Activated CD4-positive, alpha-beta T cell treated with anti-CD3 and anti-CD28 coated beads for 1 hour (primary cell): ENCODE results near the gene H2AZ1.
"Not testable (repeated sequence)": the region's sequence is repeated elsewhere in the genome, so short reads cannot be mapped to it uniquely, and the experiment has no call there.

Experiments used
- DNase-seq: peaks from one replicate; pipeline ENCODE4 v3.0.0-alpha.2; 2020

H2AZ1 gene

DNA sequence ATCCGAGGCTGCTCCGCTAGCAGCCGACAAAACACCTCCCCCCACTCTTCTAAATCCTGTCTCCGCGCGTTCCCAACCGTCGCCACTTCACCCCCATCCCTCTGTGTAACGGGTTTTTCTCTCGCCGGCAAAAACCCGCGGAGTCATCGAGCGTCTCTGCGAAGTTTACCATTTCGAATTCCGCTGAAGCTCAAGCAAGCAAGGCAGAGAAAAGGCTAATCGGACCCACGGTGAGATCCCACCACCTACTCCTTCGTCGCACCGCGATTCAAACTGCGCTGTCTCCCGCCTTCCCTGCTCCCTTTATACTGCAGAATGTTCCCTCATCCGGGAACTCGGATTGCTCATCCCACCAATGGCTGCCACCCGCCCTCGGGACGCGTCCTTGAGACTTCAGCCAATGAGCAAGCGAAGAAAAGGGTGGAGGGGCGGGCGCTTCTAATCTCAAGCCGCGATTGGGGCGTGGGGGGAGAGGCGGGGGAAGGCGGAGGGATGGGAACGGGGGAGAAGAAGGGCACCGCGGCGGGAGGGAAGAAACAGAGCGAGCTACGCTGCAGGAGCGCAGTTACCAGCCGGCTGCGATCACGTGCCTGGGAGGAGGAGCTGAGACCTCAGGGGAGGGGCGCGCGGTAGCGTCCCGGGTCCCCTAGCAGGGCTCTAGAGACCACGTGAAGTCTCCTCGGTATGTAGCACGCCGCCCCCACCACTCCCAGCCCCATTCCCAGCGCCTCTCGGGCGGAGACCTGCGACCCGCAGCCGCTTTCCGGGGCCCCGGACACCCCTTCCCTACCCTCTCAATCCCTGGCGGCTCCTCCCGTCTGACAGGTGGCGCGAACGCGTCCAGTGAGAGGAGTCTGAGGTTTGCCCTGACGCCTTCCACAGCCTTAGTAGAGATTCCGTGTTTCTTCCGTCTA lies at the start of gene H2AZ1:
Gene H2AZ1, minus strand, starts transcription at position 277 of the 914 bp plus-strand sequence. Its CDS starts 105 bp downstream, at position 172.
- DNase-seq: peak; percentile 95

DNA sequence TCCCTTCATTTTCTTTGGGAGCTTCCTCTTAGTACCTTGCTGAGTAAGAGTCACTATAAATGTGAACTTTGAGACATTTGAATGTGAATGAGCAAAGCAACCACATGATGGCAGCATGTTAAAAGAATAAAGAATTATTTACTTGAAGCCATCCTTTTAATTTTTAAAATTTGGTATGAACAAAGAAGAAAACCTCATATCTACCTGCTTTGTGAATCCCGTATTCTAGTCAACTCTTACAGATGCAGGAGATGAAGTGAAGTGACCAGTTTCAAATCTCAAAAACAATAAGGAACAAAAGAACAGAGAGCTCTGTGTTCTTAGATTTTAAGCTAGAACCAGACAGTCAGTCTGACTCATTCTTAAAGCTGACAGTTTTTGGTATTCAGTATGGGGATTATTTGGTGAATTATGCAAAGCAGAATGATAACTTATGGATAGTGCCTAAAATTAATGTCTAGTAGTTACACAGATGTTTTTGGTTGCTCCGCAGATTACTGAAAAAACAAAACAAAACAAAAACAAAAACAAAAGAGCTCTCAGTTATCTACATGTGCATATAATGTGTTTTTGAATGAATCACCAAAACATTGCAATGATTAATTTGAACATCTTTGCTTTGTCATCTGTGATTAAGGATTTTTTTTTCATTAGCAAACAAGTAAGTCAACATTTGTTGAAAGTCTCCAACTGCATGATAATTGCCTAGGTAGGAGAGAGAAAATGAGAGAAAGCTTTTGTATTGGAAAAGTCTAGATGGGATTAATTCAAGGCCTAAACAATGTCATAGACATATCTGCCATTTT lies 48.2 kb upstream of the H2AZ1 start:
- DNase-seq: no peak

DNA sequence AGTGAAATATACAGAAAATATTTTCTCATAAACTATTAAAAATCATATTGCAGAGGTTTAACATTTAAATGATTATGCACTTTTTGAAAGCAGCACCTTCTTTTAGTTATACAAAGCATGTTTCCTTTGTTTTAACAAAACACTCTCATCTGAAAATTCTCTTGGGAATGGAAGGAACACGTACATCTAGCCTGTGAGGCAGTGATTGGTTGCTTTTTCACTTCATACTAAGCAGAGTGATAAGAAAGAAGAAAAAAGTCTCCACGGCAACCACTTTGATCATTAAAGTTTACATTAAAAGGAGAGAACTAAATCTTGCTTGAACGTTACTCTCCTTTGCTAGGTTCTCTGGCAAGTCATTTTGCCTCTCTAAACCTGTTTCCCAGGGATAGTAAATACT lies 41.7 kb upstream of the H2AZ1 start:
- DNase-seq: no peak

DNA sequence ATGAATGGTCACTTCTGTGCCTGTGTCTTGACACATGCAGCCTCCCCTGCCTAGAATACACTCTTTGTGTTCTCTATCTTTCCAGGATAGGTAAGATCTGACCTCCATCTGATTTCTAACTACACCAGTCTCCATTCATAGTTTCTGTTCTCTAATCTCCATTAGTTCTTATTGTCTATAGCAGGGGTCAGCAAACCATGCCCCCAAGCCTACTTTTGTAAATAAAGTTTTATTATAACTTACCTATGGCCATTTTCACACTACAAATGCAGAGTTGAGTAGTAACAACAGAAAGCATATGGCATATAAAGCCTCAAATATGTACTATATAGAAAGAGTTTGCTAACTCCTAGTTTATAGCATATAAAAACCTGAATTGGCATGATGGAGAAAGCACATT lies 37.6 kb upstream of the H2AZ1 start:
- DNase-seq: no peak

DNA sequence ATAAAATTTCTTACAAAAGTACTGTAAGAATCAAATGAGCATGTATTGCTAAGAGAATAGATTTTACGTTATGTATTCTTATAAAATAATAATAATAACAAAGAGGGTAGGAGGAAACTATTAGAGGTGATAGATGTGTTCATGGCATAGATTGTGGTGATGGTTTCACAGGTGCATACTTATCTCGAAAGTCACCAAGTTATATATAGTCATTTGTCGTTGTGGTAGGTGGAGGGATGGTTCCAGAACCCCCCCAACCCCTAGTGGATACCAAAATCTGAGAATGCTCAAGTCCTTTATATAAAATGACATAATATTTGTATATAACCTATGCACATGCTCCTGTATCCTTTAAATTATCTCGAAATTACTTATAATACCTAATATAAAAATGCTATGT lies 36.7 kb upstream of the H2AZ1 start:
- no peak for DNase-seq

DNA sequence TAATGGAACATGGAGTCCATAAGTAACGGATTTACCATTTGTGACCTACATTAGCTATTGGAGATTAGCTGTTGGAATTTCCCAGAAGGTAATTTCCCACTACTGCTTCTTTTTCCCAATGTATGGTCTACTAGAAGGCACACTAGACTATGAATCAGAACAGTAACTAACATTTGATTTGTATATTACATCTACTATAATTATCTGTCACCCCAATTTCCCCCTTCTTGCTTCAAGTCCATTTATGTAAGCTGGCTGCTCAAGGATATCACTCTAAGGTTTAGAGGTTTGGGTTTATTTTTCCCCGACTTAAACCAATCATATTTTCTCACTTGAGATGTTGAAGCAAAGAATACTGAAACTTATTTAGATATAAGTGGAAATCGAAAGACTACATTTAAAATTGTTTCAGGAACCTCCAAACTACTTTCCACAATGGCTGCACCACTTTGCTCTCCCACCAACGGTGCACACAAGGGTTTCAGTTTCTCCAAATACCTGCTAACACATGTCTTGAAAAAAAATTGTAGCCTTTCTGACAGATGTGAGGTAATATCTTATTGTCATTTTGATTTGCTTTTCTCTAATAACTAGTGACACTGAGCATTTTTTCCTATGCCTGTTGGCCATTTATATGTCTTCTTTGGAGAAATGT lies 33.3 kb upstream of the H2AZ1 start:
- DNase-seq: no peak

DNA sequence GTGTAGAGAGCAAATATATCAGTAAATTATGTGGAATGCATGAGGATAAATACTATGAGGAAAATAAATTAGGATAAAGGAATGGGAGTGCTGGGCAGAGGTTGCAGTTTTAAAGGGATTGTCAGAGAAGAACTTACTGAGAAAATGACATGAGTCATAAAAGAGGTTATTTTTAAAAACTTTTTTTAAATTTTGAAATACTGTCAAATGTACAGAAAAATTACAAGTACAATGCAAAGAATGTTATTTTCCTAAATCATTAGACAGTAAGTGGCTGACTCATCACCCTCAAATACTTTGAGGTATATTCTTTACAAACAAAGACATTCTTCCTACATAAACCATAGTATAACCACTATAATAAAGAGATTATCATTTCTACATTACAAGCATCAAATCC lies 29.8 kb upstream of the H2AZ1 start:
- DNase-seq: no peak

DNA sequence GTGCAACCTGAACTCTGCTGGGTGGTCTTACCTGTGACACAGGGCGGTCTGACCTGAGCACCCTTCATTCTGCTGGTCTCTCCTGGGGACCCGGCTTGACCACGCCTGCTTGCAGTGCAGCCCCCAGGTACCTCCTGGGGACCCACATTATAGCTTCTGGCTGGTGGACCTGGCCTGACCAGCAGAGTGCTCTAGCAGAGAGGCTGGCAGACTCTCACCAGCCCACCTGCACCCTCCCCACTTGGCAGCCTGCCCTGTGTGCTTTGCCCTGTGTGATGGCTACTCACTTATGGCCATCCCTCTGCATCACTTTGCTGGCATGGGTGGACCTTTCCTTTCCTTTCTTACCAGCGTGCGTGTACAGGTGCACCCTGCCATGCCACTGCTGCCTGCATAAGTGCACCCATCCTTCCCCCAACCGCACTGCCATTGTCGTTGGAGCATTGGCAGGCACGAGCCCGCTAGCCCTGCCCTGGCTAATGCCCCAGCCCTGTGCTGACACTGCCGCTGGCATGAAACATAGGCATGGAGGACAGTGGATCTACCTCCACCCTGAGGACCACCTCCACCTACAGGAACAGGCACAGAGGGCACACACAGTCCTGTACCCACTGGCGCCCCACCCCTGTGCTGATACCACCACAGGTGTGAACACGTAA lies 21.5 kb upstream of the H2AZ1 start:
- no peak for DNase-seq

DNA sequence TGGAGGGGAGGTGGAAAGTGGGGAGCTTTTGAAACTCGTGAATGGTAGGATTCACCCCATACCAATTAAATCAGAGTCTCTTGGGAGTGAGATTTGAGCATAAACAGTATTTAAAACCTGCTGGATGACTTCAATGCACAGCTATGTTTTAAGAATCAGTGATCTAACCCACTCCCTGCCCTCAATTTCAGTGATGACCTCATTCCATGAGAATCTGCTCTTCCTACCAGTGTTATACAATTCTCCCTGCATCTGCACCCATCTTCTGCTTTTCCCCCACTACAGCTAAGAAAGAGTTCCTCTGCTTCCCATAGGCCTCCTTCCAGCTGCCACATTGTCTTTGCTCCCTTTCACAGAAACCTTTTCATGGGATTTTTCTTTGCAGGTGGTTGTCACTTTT lies 18.3 kb upstream of the H2AZ1 start:
- no peak for DNase-seq

DNA sequence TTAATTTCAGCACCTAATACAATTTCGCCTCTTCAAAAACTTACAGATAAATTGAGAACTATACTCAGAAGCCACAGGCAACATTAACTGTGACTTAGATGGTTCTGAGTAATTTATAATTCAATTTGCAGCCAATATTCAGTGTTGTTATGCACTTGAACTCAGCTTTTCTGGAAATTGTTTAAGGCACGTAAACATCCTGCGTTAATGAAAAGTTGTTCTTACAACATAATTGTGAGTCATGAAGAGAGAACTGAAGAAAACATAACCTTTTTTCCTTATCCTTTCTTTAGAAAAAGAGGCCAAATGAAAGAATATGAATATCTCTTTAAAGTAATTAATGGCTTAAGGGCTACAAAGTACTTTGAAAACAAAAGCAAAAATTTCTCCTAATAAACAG lies 16.6 kb upstream of the H2AZ1 start:
- DNase-seq: no peak

DNA sequence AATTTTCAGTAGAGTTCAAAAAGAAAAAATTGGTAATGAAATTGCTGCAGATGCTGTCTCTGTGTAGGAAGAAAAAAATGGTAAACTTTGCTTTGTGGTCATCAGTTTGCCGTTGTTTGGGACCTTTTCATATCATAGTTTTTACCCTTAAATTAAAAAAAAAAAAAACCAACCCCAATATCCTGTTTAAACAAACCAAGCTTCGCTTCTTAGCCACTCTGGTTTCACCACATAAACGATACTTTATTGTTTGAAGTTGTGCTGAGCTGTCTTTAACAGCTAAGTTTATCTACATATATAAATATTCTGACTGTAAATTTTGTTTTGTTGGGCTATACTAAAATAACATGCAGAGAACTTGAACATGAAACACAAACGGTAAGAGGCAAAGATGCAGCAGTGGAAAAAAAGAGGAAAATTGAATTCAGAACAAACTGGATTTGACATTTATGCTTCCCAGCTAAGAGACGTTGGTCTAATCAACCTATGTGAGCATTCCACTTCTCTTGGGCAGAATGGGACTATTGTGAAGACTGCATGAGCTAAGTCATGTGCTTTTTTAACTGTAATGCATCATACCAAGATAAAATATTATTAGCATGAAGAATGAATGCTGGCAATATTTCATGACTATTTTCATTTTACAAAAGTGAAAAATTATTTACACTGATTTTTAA lies 15.7 kb upstream of the H2AZ1 start:
- DNase-seq: no peak

DNA sequence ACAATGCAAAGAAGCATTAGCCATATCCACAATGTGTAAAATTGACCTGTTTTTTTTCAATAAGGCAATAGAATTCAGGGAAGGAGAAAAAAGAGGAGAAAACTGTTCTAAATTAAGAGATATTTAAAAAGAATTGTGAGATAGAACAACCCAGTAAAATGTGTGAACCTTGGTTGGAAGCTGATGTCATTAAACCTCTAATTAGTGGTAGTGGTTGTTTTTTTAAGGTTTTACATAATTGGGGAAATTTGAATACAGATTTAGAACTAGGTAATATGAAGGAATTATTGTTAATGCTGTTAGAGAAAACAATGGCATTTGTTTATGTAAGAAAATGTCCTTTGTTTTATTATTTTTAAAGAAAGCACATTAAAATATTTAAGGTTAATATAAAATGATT lies 15.1 kb upstream of the H2AZ1 start:
- no peak for DNase-seq

DNA sequence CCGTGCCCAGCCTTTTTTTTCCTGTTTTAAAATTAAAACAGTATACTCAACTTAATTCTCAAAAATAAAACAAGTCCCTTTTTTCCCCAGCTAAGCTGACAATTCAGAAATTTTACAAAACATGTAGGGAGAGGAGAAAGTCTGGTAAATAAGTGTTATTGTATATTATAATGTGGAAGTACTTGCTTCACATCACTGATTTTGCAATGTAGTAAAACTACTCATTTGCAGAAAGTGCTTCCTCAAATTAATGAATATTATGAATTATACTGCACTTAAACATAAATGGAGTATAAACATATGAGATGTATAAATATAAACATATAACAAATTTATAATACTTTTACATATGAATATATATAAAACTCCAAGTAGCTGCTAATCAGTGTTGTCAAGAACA lies 11.6 kb upstream of the H2AZ1 start:
- no peak for DNase-seq

DNA sequence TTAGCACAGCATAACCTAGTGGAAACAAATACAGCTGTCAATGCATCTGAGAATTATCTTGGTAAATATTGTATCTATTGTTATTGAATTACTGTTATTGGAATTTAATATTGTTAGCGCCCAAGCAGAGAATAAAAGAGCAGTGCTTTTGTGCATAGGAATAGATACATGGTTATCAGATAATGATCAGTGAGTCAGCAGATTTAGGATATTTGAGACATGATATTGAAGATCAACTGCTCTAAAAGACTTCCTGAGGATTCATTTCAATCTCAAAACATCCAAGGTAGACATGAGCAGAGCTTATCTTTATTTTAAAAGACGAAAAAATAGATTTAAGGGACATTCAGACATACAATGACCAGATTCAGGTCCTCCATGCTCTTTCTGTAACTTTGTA lies 10.6 kb upstream of the H2AZ1 start:
- DNase-seq: no peak

DNA sequence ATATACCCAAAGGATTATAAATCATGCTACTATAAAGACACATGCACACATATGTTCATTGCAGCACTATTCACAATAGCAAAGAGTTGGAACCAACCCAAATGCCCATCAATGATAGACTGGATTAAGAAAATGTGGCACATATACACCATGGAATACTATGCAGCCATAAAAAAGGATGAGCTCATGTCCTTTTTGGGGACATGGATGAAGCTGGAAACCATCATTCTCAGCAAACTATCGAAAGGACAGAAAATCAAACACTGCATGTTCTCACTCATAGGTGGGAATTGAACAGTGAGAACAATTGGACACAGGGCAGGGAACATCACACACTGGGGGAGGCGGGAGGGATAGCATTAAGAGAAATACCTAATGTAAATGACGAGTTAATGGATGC lies 8.1 kb upstream of the H2AZ1 start:
- not testable (repeated sequence) for DNase-seq

DNA sequence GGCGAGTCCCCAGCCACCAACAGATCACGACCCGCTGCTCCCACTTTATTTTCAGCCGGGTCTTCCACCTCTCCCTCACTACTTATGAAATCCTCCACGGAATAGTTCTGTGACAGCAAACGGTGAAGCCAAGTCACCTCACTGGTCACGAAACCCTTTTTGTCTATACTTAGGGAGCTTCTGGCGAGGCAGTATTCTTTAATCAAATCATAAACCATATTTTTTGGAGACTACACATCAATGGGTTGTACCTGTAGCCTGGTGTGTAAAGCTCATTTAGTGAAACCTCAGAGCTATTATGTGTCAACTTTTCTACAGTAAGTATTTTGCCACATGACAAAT lies 809 bp upstream of the H2AZ1 start:
- no peak for DNase-seq

DNA sequence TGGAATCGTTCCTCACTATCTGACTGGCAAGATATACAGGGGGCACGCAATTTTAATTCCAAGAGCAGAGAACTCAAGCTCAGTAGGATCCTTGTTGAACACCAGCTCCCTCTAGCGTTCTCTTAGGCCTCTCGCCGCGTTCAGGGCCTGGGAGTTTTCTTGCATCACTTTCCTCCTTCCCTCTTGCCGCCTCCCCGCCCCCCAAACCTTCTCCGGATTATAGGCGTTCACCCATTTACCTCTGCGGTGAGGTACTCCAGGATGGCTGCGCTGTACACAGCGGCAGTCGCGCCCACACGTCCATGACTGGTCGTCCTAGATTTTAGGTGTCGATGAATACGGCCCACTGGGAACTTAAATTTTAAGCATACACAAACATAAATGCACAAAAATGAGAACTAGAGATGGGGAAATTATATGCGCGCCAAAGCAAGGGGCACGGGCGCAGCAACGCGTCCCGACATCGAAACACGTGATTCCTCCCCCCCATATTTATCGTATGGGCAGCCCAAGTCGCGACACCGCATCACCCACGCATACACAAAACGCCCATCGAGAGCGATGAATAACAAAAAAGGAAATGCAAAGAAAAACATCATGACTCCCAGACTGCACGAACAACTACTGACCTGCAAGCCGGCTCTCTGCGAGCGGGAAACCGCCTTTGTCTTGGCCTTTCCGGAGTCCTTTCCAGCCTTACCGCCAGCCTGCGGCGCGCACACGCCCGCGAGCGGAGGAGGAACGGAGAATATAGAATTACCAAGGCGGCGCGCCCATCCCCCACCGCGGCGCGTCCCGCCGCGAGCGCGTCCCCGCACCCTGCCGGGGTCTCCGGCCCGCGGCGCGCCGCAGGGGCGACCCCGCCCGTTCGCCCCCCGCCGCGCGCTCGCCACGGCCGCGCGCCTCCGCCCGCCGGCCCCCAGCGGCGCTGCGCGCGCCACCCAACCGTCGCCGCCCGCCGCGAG lies 759 bp downstream of the H2AZ1 start:
- peak; percentile 78 for DNase-seq

DNA sequence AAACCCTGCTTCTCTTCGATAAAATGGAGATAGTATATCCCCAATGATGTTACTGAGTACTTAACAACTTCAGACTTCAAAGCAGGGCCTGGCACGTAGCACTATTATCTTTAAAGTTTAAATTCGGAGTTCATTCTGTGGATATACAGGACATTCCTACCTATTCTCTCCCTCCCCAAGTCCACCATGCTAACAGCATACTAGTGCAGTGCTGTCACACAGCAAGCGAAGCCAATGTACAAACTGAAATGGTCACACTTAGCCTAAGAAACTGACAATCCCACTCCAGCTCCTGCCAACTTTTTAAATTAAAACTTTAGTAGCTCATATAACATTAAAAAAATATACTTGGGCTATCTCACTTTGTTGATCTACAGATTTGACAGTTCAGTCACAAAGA lies 2.5 kb downstream of the H2AZ1 start:
- DNase-seq: no peak

DNA sequence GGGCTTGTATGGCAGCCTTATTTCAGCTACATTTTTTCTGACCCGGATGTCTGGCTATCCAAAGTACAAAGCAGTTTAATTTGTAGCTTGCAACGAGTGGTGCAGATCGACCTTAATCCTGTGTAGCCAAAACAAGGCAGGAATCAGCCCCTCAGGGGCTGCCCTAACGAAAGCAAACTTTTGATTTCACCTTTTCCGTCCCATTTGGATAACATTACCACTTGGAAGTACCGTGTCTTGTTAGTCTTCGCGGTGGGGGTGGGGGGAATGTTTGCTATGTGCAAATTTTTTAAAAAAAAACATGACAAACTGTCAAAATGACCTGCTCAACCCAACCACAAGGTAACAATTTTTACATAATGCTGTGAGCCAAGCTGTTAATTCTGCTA lies 2.9 kb downstream of the H2AZ1 start:
- DNase-seq: no peak

DNA sequence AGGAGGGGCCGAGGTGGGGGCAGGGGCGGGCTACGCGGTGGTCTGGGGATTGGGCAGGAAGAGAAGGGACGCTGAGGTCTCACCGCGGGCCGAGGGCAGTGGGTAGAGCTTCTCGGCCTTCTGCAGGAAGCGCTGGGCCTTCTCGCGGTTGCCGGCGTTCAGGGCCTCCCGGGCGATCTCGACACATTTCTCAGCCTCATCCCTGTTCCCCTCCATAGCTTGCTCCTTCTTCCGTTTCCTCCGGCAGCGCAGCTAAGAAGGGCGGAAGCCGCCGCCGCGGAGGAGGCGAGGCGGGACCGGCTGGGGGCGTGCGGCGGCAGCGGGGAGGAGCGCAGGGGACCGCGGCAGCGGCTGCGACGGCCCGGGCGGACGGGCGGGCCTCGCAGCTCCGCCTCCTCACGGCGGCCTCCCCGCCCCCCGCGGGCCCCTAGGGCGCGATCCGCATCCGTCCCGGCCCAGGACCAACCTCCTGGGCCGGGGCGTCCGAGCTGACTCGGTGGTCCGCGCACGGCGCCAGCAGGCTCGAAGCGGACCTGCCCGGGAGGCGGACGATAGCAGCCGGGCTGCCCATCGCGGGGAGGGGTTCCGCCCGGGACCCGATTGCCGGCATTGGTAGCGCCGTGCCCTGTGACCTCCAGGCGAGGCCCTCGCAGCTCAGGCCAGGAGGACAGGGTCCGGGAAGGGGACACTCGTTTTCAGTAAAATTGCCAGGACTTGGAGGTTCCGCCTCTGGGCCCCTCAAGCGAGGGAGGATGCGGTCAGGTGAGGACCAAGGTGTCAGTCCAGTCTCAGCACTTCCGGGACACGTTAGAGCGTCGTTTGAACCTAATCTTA lies 3.5 kb downstream of the H2AZ1 start, which contains the start of gene DNAJB14:
Gene DNAJB14, minus strand, starts transcription at position 263 of the 834 bp plus-strand sequence. Its CDS starts 47 bp downstream, at position 216.
- DNase-seq: peak; percentile 68
